Erythroblast (primary cell): ENCODE data around the gene KAZN.

Experiments
- GATA1 ChIP-seq: IDR thresholded peaks from 2 replicates; pipeline ENCODE4 v1.6.1; 2011; ENCODE audit warnings: low read depth, mild to moderate bottlenecking, control low read depth, low read length, moderate library complexity
- POLR2A ChIP-seq: IDR thresholded peaks from 2 replicates; pipeline ENCODE4 v1.6.1; 2011; ENCODE audit warnings: mild to moderate bottlenecking, low read length

DNA sequence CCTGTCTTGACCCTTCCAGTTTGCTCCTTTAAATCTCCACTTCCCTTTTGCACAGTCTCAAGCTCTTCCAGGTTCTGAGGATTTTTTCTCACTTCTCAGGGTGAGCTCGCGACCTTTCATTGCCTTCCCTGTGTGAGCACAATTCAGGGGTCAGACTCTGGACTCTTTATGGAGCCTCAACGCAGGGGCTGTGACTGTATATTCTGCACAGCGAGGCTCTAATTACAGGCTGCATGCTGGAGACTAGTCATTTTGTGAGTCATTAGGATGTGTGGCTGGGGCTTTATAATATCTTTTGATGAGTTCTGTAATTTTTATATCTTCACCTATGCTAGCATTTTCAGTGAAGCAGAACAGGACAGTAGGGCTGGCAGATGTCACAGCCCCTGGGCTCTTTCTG, 270.7 kb downstream of the KAZN start:
- no peak for TF ChIP-seq POLR2A
- TF ChIP-seq GATA1, result no peak
